Fibroblast of villous mesenchyme (primary cell): ENCODE results near the gene RHOV. TPM values are rescaled to one million over a fixed set of nuclear protein-coding genes. Genes with fewer than 3 reads are reported as not detected.

Source experiments
- DNase-seq: peaks from one replicate; pipeline ENCODE4 v3.0.0-alpha.2; 2010; ENCODE audit warnings: low read depth
- H3K4me3 ChIP-seq: 2 replicates; pipeline ENCODE4 v1.5.1; 2011; ENCODE audit warnings: low read depth, mild to moderate bottlenecking, low read length
- total RNA-seq: library from RNA; depleted of rRNA; stranded (reverse); fragments of >200 nt; gene quantifications from 2 replicates; pipeline ENCODE4 v1.2.3, GENCODE V29; 2012
- TF ChIP-seq, protein P1 (sequence below): IDR thresholded peaks from 2 replicates; pipeline ENCODE4 v1.5.1; 2012; ENCODE audit warnings: low read depth, mild to moderate bottlenecking, low read length; ENCODE audit not compliant: insufficient read depth

The RHOV gene
- total RNA-seq, 1 donor = not detected

DNA sequence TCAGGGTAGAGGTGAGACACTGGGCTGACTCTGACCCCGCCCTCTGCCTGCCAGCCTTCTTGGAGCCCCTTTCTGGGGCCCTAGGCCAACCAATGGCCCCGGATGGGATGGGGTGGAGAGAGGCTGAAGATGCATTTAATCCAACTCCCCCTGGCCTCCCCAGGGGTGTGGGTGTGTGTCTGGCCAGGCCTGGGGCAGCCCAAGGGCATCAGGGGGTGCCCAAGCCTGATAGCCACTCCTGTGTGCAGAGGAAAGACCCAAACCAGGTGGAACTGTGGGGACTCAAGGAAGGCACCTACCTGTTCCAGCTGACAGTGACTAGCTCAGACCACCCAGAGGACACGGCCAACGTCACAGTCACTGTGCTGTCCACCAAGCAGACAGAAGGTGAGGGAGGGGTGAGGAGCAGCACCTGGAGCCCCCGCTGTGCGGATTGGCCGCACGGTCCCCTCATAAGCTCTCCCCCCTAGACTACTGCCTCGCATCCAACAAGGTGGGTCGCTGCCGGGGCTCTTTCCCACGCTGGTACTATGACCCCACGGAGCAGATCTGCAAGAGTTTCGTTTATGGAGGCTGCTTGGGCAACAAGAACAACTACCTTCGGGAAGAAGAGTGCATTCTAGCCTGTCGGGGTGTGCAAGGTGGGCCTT, 20.7 kb downstream of the RHOV start:
- H3K4me3 ChIP-seq = no peak overlapping the region
- DNase-seq = no peak
- TF ChIP-seq, protein P1, sequence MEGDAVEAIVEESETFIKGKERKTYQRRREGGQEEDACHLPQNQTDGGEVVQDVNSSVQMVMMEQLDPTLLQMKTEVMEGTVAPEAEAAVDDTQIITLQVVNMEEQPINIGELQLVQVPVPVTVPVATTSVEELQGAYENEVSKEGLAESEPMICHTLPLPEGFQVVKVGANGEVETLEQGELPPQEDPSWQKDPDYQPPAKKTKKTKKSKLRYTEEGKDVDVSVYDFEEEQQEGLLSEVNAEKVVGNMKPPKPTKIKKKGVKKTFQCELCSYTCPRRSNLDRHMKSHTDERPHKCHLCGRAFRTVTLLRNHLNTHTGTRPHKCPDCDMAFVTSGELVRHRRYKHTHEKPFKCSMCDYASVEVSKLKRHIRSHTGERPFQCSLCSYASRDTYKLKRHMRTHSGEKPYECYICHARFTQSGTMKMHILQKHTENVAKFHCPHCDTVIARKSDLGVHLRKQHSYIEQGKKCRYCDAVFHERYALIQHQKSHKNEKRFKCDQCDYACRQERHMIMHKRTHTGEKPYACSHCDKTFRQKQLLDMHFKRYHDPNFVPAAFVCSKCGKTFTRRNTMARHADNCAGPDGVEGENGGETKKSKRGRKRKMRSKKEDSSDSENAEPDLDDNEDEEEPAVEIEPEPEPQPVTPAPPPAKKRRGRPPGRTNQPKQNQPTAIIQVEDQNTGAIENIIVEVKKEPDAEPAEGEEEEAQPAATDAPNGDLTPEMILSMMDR = no peak

DNA sequence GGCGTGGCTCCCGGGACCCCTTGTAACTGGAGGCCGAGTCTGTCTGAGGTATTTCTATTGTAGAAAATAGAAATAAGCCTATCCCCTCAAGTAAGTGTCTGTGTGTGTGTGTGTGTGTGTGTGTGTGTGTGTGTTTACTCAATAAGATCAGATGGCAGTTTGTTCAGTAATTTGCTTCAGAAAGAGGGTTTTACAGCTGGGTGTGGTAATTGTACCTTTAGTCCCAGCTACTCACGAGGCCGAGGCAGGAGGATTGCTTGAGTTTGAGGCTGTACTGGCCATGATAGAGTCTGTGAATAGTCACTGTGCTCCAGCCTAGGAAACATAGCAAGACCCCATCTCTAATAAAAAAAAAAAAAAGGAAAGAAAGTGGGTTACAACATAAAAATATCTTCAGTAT, 21.5 kb downstream of the RHOV start:
- DNase-seq = no peak
- H3K4me3 ChIP-seq = no peak overlapping the region
- TF ChIP-seq, protein P1 = no peak

DNA sequence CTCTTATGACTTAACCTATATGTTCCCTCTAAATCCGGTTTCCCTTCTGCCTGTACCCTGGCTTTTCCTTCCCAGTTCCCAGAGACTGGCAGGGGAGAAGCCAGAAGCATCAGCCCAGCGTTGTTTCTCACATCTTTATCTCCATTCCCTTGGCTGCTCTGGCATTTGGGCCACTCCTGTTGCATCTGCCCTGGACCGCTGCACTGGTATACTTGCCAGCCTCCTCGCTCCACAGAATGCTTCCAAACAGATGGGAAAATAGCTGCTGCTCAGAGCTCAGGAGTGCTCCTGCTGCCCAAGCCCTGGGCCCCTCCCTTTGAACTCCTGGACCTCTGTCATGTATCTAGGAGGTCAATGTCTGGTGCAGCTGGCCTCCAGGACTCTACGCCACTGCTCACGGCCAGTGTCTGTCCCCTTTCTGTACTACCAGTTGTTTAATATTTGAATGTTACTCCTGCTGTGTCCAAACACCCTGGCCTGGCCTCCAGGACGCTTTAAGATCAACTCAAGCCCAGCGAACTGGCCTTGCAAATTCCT, 23.4 kb downstream of the RHOV start:
- H3K4me3 ChIP-seq = no peak overlapping the region
- TF ChIP-seq, protein P1 = no peak

DNA sequence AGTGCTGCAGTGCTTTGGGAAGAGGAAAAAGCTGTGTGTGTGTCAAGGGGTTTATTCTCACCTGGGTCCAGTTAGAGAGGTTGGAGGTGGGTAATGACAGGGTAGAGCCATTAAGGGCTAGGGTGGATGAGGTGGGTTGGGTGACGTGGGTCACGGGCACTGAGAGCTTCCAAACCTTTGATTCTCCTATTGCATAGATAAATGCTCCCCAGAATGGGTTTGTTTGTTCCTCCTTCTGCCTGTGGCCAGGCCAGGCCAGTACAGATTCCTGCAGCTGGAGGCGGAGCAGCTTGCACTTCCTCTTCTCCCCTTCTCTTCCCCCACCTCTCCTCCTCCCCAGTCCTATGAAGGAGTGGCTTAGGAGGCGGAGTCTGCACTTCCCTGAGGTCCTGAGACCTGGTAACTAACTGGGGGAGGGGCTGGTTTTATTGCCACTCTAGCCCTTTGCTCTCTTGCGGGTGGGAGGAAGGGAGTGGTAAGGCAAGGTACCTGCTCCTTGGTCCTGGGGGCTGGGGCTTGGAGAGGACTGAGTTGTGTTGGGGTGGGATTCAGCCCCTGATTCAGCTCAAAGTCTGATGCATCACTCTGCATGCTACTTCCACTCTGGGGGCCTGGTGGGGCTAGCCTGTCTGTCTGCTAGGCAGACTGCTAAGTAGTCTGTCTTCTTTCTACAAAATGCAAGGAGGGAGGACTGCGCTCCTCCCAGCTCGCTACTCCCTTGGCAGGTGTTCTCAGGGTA, 26.6 kb downstream of the RHOV start:
- H3K4me3 ChIP-seq = no peak overlapping the region
- TF ChIP-seq, protein P1 = no peak
- peak; percentile 11 for DNase-seq

More for the DNA sequence above, 23.4 kb downstream of the RHOV start:
- no peak for DNase-seq

DNA sequence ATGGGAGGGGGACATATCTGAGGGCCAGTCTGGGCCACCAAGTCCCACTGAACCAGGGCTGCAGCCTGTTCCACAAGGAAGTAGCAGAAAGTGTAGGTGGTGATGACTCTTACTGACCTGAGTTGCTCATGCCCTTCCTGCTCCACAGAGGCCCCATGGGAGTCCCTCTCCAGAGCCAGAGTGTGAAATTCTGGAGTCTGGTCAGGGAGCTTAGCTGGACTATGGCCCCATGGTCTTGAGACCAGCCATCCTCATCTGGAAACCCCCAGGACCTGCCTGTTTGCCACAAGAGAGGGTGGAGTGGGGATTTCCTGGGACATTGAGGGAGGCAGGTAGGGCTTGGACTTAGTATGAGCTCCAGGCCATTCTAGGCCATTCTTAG, 27.2 kb downstream of the RHOV start:
- no peak for DNase-seq
- TF ChIP-seq, protein P1 = no peak
- no peak overlapping the region for H3K4me3 ChIP-seq

DNA sequence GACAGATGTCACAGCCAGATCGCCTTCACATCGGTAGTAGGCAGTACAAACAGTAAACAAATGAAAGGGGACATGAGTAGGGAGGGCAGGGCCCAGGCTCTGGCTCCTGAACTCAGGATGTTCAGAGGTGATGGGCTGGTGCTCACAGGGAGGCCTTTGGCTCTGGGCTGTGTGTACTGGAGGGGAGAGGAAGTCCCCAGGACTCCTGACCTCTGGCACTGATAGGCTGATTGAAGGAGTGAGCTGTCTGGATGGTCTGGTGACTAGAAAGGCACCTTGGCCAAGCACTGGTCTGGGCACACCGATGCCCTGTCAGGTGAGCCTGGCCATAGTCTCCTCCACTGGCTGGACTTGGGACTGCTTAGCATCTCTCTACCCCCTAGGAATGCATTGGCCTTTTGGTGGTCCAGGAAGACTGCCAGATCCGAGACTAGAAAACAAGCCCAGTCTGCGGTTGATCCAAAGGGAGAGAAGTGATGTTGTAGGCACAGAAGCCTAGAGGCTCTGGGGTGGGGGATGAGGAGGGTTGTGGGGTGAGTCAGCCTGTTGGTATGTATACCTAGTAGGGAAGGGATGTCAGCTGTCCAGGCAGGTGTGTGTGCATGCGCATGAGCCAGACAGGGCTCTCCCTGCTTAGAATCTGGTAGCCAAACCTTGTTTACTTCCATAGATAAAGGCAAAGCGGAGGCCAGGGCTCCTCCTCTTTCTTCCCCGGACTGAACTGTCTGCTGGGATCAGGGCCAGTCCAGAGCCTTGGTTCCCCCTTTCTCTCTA, 28.3 kb downstream of the RHOV start:
- no peak overlapping the region for H3K4me3 ChIP-seq
- no peak for DNase-seq
- TF ChIP-seq, protein P1 = no peak
